H1 (cell line): ENCODE measurements around the gene PGF. TPM values are rescaled to one million over a fixed set of nuclear protein-coding genes. Genes with fewer than 3 reads are reported as not detected.

Source experiments
- CHD1 ChIP-seq: IDR thresholded peaks from 2 replicates; pipeline ENCODE4 v1.6.1; 2012; ENCODE audit warnings: low read depth, low read length, improper control_type of control experiment
- E2F6 ChIP-seq: IDR thresholded peaks from 2 replicates; pipeline ENCODE4 v1.6.1; 2012; ENCODE audit warnings: inconsistent platforms
- RXRA ChIP-seq: IDR thresholded peaks from 2 replicates; pipeline ENCODE4 v1.6.1; 2011; ENCODE audit warnings: low read depth, mild to moderate bottlenecking, low read length, moderate library complexity; ENCODE audit not compliant: insufficient read depth
- polyA plus RNA-seq, 7 experiments: library from polyadenylated mRNA; depleted of rRNA in 3 of 7; stranded (reverse) in 5 of 7; unstranded in 2 of 7; fragments of >200 nt in 5 of 7; fragments of 200-250 nt in 2 of 7; gene quantifications; 1 replicate in 5 of 7; 2 replicates in 1 of 7; 4 replicates in 1 of 7; pipeline versions ENCODE4 v1.2.1 to v1.2.3, GENCODE V29; 2011 to 2013; ENCODE audit warnings: missing spikeins in 2 of 7, mixed read lengths in 2 of 7
- total RNA-seq: library from RNA; stranded (reverse); fragmentation: NEBNext Ultra II Directional; extraction: Animal tissue kit (Norgen Biotek cat#: 25700); gene quantifications from 2 replicates; pipeline ENCODE4 v1.2.1, GENCODE V29; 2021

Gene PGF
- total and polyA plus RNA-seq, 2 of the 8 experiments (the other 6 are each of a cell fraction or from before 2014, with no cell fraction given) = 2.1 to 4.1 TPM

- TF ChIP-seq E2F6 (no peak), CHD1 (no peak), RXRA (no peak)
Measured at GRCh38 chr14:74963705-74964271, 8.4 kb upstream of the PGF start (continued).
